ENCODE results near the gene MTUS2. TPM values are rescaled to one million over a fixed set of nuclear protein-coding genes. Genes with fewer than 3 reads are reported as not detected.

Gene MTUS2
- total RNA-seq, 1 experiment from 2014 or later = 0.35 TPM

DNA sequence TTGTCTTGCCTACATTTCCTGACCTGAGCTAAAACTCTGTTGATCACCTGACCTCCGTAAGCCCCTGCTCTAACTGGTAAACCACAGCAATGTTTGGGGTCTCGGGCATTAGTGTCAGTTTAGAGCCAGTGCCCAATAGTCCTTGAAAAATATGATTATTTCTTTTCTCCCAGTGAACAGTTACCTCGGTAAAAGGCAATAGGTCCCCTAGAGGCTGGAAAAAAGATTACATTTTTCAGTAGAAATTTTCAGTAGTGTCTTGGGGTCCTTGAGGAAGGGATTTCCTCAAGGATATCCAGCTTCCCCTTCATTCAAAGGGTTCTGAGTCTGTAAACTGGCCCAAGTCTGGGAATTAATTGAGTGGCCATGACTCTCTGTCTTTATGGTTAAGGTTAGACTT lies 597.9 kb downstream of the MTUS2 start:
- Histone ChIP-seq H2BK12ac (ENCODE audit: insufficient read length, low read depth, low read length) (no peak overlapping the region), H3K27ac (ENCODE audit: insufficient read length, low read depth, low read length) (no peak overlapping the region), H4K20me1 (ENCODE audit: control insufficient read depth, insufficient read depth, insufficient read length) (no peaks in the 10 kb centered on the region), H3K79me2 (ENCODE audit: insufficient read depth, low read length) (no peaks in the 10 kb centered on the region), H3K9me3 (ENCODE audit: control insufficient read depth, low read depth, low read length) (no peaks in the 10 kb centered on the region), H3K4ac (ENCODE audit: low read depth, low read length) (no peak overlapping the region), H3K14ac (ENCODE audit: insufficient read depth, low read length) (no peak overlapping the region), H3K79me1 (ENCODE audit: insufficient read depth, low read depth, low read length, poor library complexity, severe bottlenecking) (no peaks in the 10 kb centered on the region), H2BK120ac (ENCODE audit: low read depth, low read length, poor library complexity, severe bottlenecking) (no peak overlapping the region), H3K27me3 (ENCODE audit: insufficient read depth, low read length) (no peaks in the 10 kb centered on the region; the same call in 1 of the 2 replicates), H3K4me2 (ENCODE audit: insufficient read depth, insufficient read length, low read length) (no peak overlapping the region), H2BK5ac (ENCODE audit: insufficient read length, low read length) (no peak overlapping the region), H2BK15ac (ENCODE audit: low read depth, low read length) (no peak overlapping the region), H4K5ac (ENCODE audit: insufficient read length, low read depth, low read length) (no peak overlapping the region), H3K56ac (ENCODE audit: insufficient read length, low read depth, low read length) (no peak overlapping the region), H4K91ac (ENCODE audit: insufficient read length, low read depth, low read length) (no peak overlapping the region), H3T11ph (ENCODE audit: low read length) (no peak overlapping the region), H3K23me2 (ENCODE audit: insufficient read length, low read depth, low read length, poor library complexity, severe bottlenecking) (no peaks in the 10 kb centered on the region), H2BK20ac (ENCODE audit: low read depth, low read length, poor library complexity, severe bottlenecking) (no peak overlapping the region), H3K9ac (ENCODE audit: extremely low read depth, insufficient read length, low read length) (no peak overlapping the region), H3K23ac (ENCODE audit: insufficient read length, low read depth, low read length) (no peak overlapping the region), H4K8ac (replicated peaks; ENCODE audit: insufficient read length, low read depth, low read length) (no peak overlapping the region), H3K18ac (ENCODE audit: insufficient read length, low read depth, low read length) (no peak overlapping the region), H2AFZ (ENCODE audit: low read length) (no peak overlapping the region), H3K4me1 (ENCODE audit: insufficient read depth, low read length) (no peaks in the 10 kb centered on the region), H2AK5ac (ENCODE audit: insufficient read length, low read length) (no peak overlapping the region)
- WGBS (ENCODE audit: extremely low coverage, insufficient read length, low lambda C conversion rate) = no CpG with 5 or more reads among the region's 3 CpGs
- Mint-ChIP-seq H3K4me1 (peaks cover 5 to 6% of the 10 kb centered on the region in 2 experiments), H3K36me3 (ENCODE audit: insufficient read depth in 1 of 3, low read depth in 3 of 3) (0 out of 7 replicates have a peak, but pooled peaks cover 0 to under 1% (median 0%) of the 10 kb centered on the region in 3 experiments), H3K27ac (no peak overlapping the region), H3K27me3 (ENCODE audit: low read depth) (peaks cover 3% of the 10 kb centered on the region), H3K9me3 (peaks cover 4% of the 10 kb centered on the region in 2 experiments; a peak in 4 of 5 replicates), H3K4me3 (no peak overlapping the region)
- TF ChIP-seq CTCF (conservative IDR thresholded peaks at IDR 0.05) = peak; percentile 51; the same call in 2 of the 3 replicates
- DNase-seq = no peak

All from H9 (cell line).